Psoas muscle (tissue), 8 donors: ENCODE measurements around the gene AK2. TPM values are rescaled to one million over a fixed set of nuclear protein-coding genes. Genes with fewer than 3 reads are reported as not detected.

Experiments used
- ATAC-seq, 4 donors: fragments of 200-7000 bp; cut with Tn5 transposase; one replicate each; pipeline ENCODE4 v1.9.1; 2020; ENCODE audit warnings: moderate library complexity in 3 of 4, mild to moderate bottlenecking in 2 of 4
- DNase-seq, 2 donors: peaks; one replicate each; pipeline ENCODE4 v3.0.0-alpha.2; 2020
- H3K27ac ChIP-seq: fragments of 200-600 bp; one replicate; pipeline ENCODE4 v1.8.0; 2022
- H3K27me3 ChIP-seq, 3 donors: fragments of 200-600 bp in 1 of 3; one replicate each; pipeline versions ENCODE4 v1.6.1 to v1.8.0; 2013 to 2022; ENCODE audit warnings: low read length in 2 of 3, mild to moderate bottlenecking in 2 of 3, moderate library complexity in 1 of 3; ENCODE audit not compliant: insufficient read depth in 3 of 3
- H3K36me3 ChIP-seq, 2 donors: fragments of 200-600 bp in 1 of 2; one replicate each; pipeline versions ENCODE4 v1.6.1 to v1.8.0; 2013 to 2022; ENCODE audit warnings: low read depth in 1 of 2, mild to moderate bottlenecking in 1 of 2, moderate library complexity in 1 of 2; ENCODE audit not compliant: insufficient read depth in 1 of 2
- H3K4me1 ChIP-seq: fragments of 200-600 bp; one replicate; pipeline ENCODE4 v1.8.0; 2022
- H3K4me3 ChIP-seq: fragments of 200-600 bp; one replicate; pipeline ENCODE4 v1.8.0; 2022; ENCODE audit warnings: mild to moderate bottlenecking
- H3K9me3 ChIP-seq: fragments of 200-600 bp; one replicate; pipeline ENCODE4 v1.8.0; 2022
- CTCF ChIP-seq: fragments of 200-600 bp; IDR thresholded peaks from one replicate; pipeline ENCODE4 v1.8.0; 2022; ENCODE audit warnings: antibody characterized with exemption
- WGBS, 3 donors: extraction: QIAGEN DNeasy Blood & Tissue Kit; methylation state at CpG; one replicate each; pipeline versions ENCODE4 v1.1.6 to v1.1.7; 2013; 5-methylcytosine and 5-hydroxymethylcytosine counted together
- intact Hi-C, 2 donors: fragments of 100-400 bp; cut with DNase I; formaldehyde crosslinking; loops; one replicate each; pipeline versions ENCODE4 v1.11.0 to v1.14.2; 2022
- polyA plus RNA-seq, 3 donors: library from polyadenylated mRNA; stranded (reverse); fragments of 200-250 nt; gene quantifications; one replicate each; pipeline ENCODE4 v1.2.3, GENCODE V29; 2013
- total RNA-seq, 4 donors: library from RNA; stranded (reverse); fragmentation: NEBNext Ultra II Directional in 2 of 4; extraction: Animal tissue kit (Norgen Biotek cat#: 25700) in 2 of 4; gene quantifications; one replicate each; pipeline versions ENCODE4 v1.2.1 to v1.2.4, GENCODE V29; 2021 to 2023
- donor health status: healthy with polysubstance abuse.
- donor health status: DM: no; HTN: no; CAD: no; lungs with moderate emphysema.
- donor health status: Bipolar disorder and iron deficiency.
- donor health status: healthy.
- donor health status: DM: yes; HTN: yes; CAD: no.
- donor health status: DM: no; HTN: no; CAD: no.
- donor health status: DM: no; HTN: no; CAD: no.
- donor health status: DM: yes; HTN: yes; CAD: no.

AK2 gene
- total and polyA plus RNA-seq, 7 donors: 108 to 270 (median 152) TPM

- 83 to 89% (median 88%) methylated on average over 5 of the region's 5 CpGs for WGBS, 3 donors
- ATAC-seq: no peak
- Histone ChIP-seq H3K27me3 (no peaks in the 10 kb centered on the region), H3K27ac (no peak overlapping the region), H3K9me3 (no peaks in the 10 kb centered on the region), H3K36me3 (no peaks in the 10 kb centered on the region), H3K4me3 (no peak overlapping the region), H3K4me1 (peaks cover 30% of the 10 kb centered on the region)
- intact Hi-C loops: no loop called here
- no peak for TF ChIP-seq CTCF
- DNase-seq: no peak
These were observed 45.8 kb downstream of the AK2 start for GRCh38 chr1:32990887-32991286.

GRCh38 chr1:32989160-32990050, 47.3 kb downstream of the AK2 start:
- peak overlapping the region; percentile 2 for H3K4me3 ChIP-seq
- no peaks in the 10 kb centered on the region for H3K36me3 ChIP-seq
- H3K27me3 ChIP-seq: no peaks in the 10 kb centered on the region
- H3K27ac ChIP-seq: peak overlapping the region; percentile 58
- H3K9me3 ChIP-seq: no peaks in the 10 kb centered on the region
- DNase-seq (peak; percentile 72 to 78), ATAC-seq (peak; percentile 60 to 68 (median 63))
- TF ChIP-seq CTCF: no peak
- 44 to 57% (median 52%) methylated on average over 6 of the region's 6 CpGs for WGBS, 3 donors
- peaks cover 30% of the 10 kb centered on the region for H3K4me1 ChIP-seq
- intact Hi-C loops: no loop called here

GRCh38 chr1:32988665-32989064, 48.0 kb downstream of the AK2 start:
- Histone ChIP-seq H3K27ac (peak overlapping the region; percentile 53), H3K27me3 (no peaks in the 10 kb centered on the region), H3K4me1 (peaks cover 27% of the 10 kb centered on the region), H3K4me3 (no peak overlapping the region), H3K9me3 (no peaks in the 10 kb centered on the region), H3K36me3 (no peaks in the 10 kb centered on the region)
- intact Hi-C loops: no loop called here
- DNase-seq (peak in 1 of 2 donors; percentile 37), ATAC-seq (peak in 1 of 4 donors; percentile 4)
- TF ChIP-seq CTCF: no peak

GRCh38 chr1:32985226-32985625, 51.5 kb downstream of the AK2 start:
- 75 to 89% (median 83%) methylated on average over 1 of the region's 1 CpG for WGBS, 3 donors

More at GRCh38 chr1:32985226-32985625, 51.5 kb downstream of the AK2 start:
- H3K27me3 ChIP-seq: no peaks in the 10 kb centered on the region
- intact Hi-C loops: no loop called here
- no peak for TF ChIP-seq CTCF
- no peak overlapping the region for H3K27ac ChIP-seq
- no peaks in the 10 kb centered on the region for H3K9me3 ChIP-seq
- H3K4me1 ChIP-seq: peaks cover 13% of the 10 kb centered on the region
- H3K36me3 ChIP-seq: no peaks in the 10 kb centered on the region
- ATAC-seq (no peak), DNase-seq (no peak)
- no peak overlapping the region for H3K4me3 ChIP-seq
